ENCODE data around the gene STAG2. TPM values are rescaled to one million over a fixed set of nuclear protein-coding genes. Genes with fewer than 3 reads are reported as not detected.

STAG2 gene
- total and polyA plus RNA-seq, 2 of the 13 experiments (the other 11 are each of a cell fraction or from before 2014, with no cell fraction given) = 21.0 to 50.8 TPM

DNA sequence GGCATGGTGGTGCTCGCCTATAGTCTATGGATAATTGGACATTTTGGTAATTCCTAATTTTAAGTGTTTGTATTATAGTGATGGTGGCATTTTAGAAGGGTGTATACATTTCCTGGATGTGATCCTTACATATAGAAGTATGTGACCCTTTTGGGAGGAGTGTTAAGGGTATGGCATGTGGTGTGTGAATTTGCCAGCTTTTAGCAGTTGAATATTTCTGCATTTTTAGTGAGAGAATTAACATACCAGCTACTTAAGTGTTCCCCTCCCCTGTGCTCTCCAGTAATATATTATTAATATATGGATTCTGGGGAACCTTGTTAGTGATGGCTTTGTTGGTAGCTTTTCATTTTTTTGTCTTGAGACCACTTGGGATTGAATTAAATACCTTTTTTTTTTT is 55.3 kb downstream of the STAG2 start:
- 78% methylated on average over 1 of the region's 1 CpG for WGBS (ENCODE audit: low lambda C conversion rate)
- no peak for ATAC-seq
- in situ Hi-C loops (cut with HindIII; ENCODE audit: extremely low pct_ligation_motif_present, low pct_unique_long_range_greater_than_20kb) = no loop called here
- intact Hi-C loops (cut with micrococcal nuclease; ENCODE audit: unreplicated experiment) = no loop called here
- H3K4me2 ChIP-seq (ENCODE audit: low read depth, low read length) = no peak overlapping the region
- H3K27me3 ChIP-seq (ENCODE audit: control insufficient read depth in 1 of 2, insufficient read depth in 2 of 2, low read length in 2 of 2) = no peaks in the 10 kb centered on the region
- no peak for FAIRE-seq
- H2AFZ ChIP-seq (ENCODE audit: low read length) = no peak overlapping the region
- H3K4me3 ChIP-seq (replicated peaks in 1 of 3; ENCODE audit: insufficient read depth in 1 of 3, low read depth in 2 of 3, low read length in 3 of 3) = no peak overlapping the region
- peaks cover 17% of the 10 kb centered on the region for H4K20me1 ChIP-seq (ENCODE audit: insufficient read depth, low read length)
- no peaks in the 10 kb centered on the region for H3K9me3 ChIP-seq (ENCODE audit: low read length)
- ChIA-PET POLR2A (no interaction called here), CTCF (ENCODE audit: low intra/inter-chr PET ratio, low total read pairs) (no interaction called here)
- no peak overlapping the region for H3K27ac ChIP-seq (ENCODE audit: extremely low read length, insufficient read depth, low read length)
- H3K36me3 ChIP-seq (replicated peaks in 1 of 2; ENCODE audit: control insufficient read depth in 1 of 2, insufficient read depth in 2 of 2, low read length in 2 of 2) = no peaks in the 10 kb centered on the region
- BruUV-seq (replicated peaks) = no TSS peak
- DNase-seq (ENCODE audit: low spot score) = no peak
- TF ChIP-seq HNF1A (IDR thresholded peaks at IDR 0.05; ENCODE audit: low read depth) (no peak), HNF1A (CRISPR knock-in tag; IDR thresholded peaks at IDR 0.05; ENCODE audit: borderline replicate concordance) (no peak), BORCS8-MEF2B (CRISPR knock-in tag; IDR thresholded peaks at IDR 0.05) (no peak), ZNF660 (CRISPR knock-in tag; IDR thresholded peaks at IDR 0.05; ENCODE audit: borderline replicate concordance, low read depth) (no peak), ZNF3 (CRISPR knock-in tag; IDR thresholded peaks at IDR 0.05) (no peak), ZMAT3 (CRISPR knock-in tag; conservative IDR thresholded peaks at IDR 0.05) (no peak), SMARCC2 (IDR thresholded peaks at IDR 0.05) (no peak), NFYB (CRISPR knock-in tag; IDR thresholded peaks at IDR 0.05) (no peak), PAWR (CRISPR knock-in tag; IDR thresholded peaks at IDR 0.05; ENCODE audit: borderline replicate concordance) (no peak), ZMYM4 (CRISPR knock-in tag; IDR thresholded peaks at IDR 0.05) (no peak), ZNF256 (CRISPR knock-in tag; conservative IDR thresholded peaks at IDR 0.05) (no peak), KDM5B (CRISPR knock-in tag; IDR thresholded peaks at IDR 0.05; ENCODE audit: borderline replicate concordance) (no peak), ZNF432 (CRISPR knock-in tag; IDR thresholded peaks at IDR 0.05; ENCODE audit: borderline replicate concordance) (no peak), SP5 (CRISPR knock-in tag; IDR thresholded peaks at IDR 0.05; ENCODE audit: borderline replicate concordance, low read depth) (no peak), BATF2 (CRISPR knock-in tag; IDR thresholded peaks at IDR 0.05) (no peak), ATRX (CRISPR knock-in tag; IDR thresholded peaks at IDR 0.05; ENCODE audit: borderline replicate concordance) (no peak)
- TF ChIP-seq, protein P1, sequence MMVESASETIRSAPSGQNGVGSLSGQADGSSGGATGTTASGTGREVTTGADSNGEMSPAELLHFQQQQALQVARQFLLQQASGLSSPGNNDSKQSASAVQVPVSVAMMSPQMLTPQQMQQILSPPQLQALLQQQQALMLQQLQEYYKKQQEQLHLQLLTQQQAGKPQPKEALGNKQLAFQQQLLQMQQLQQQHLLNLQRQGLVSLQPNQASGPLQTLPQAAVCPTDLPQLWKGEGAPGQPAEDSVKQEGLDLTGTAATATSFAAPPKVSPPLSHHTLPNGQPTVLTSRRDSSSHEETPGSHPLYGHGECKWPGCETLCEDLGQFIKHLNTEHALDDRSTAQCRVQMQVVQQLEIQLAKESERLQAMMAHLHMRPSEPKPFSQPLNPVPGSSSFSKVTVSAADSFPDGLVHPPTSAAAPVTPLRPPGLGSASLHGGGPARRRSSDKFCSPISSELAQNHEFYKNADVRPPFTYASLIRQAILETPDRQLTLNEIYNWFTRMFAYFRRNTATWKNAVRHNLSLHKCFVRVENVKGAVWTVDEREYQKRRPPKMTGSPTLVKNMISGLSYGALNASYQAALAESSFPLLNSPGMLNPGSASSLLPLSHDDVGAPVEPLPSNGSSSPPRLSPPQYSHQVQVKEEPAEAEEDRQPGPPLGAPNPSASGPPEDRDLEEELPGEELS (CRISPR knock-in tag; IDR thresholded peaks at IDR 0.05) = no peak
- H3K4me1 ChIP-seq (ENCODE audit: insufficient read depth, low read length) = 0 out of 2 replicates have a peak, but pooled peaks cover 6% of the 10 kb centered on the region
- H3K9ac ChIP-seq (ENCODE audit: insufficient read depth, low read depth, low read length) = no peak overlapping the region
- H3K79me2 ChIP-seq (ENCODE audit: insufficient read depth, low read length) = peaks cover 76% of the 10 kb centered on the region

Measured in HepG2 (cell line).